WTC11 (cell line): ENCODE data around the gene DDOST. TPM values are rescaled to one million over a fixed set of nuclear protein-coding genes. Genes with fewer than 3 reads are reported as not detected.
A peak's percentile ranks its signal among the peaks of the same experiment; 100 is the strongest.

ENCODE experiments used
- ATAC-seq: fragments of 200-7000 bp; cut with Tn5 transposase; 2 replicates; pipeline ENCODE4 v1.10.0; 2021; ENCODE audit warnings: mild to moderate bottlenecking, moderate library complexity
- CTCF ChIA-PET: fragments of 300-600 bp; sonication (Branson Sonifier 250); formaldehyde crosslinking; loops from one replicate; lab custom pipeline; 2021; ENCODE audit warnings: antibody characterized with exemption; lab: Charles Lee
- POLR2A ChIA-PET: fragments of 350-600 bp; sonication (Branson Sonifier 250); formaldehyde crosslinking; loops from one replicate; lab custom pipeline; 2021; ENCODE audit warnings: antibody characterized with exemption; lab: Charles Lee
- DNase-seq: peaks from one replicate; pipeline ENCODE4 v3.0.0; 2021; ENCODE audit warnings: low spot score
- H3K27ac Mint-ChIP-seq: 2 replicates; pipeline ENCODE4 v1.8.0; 2021; ENCODE audit warnings: mixed read lengths
- H3K27me3 Mint-ChIP-seq: 2 replicates; pipeline ENCODE4 v1.8.0; 2021; ENCODE audit warnings: low read depth, mild to moderate bottlenecking, moderate library complexity, mixed read lengths
- H3K36me3 Mint-ChIP-seq: 2 replicates; pipeline ENCODE4 v1.8.0; 2021; ENCODE audit warnings: mixed read lengths
- H3K4me1 Mint-ChIP-seq: 2 replicates; pipeline ENCODE4 v1.8.0; 2022; ENCODE audit warnings: mixed read lengths
- H3K4me3 Mint-ChIP-seq: 2 replicates; pipeline ENCODE4 v1.8.0; 2021; ENCODE audit warnings: mild to moderate bottlenecking, moderate library complexity, mixed read lengths
- H3K9me3 Mint-ChIP-seq: 2 replicates; pipeline ENCODE4 v1.8.0; 2021; ENCODE audit warnings: mixed read lengths
- EMX1 ChIP-seq: fragments of 250-450 bp; sonication (Bioruptor Pico); IDR thresholded peaks from 2 replicates; pipeline ENCODE4 v1.8.0; 2021; ENCODE audit warnings: mild to moderate bottlenecking
- FOXP4 ChIP-seq: sonication (generic); formaldehyde crosslinking; IDR thresholded peaks from 2 replicates; pipeline ENCODE4 v1.8.0; 2022; ENCODE audit warnings: mild to moderate bottlenecking, missing genetic modification reagents
- IRF2 ChIP-seq: sonication (generic); formaldehyde crosslinking; IDR thresholded peaks from 2 replicates; pipeline ENCODE4 v1.8.0; 2022; ENCODE audit warnings: low read depth, missing genetic modification reagents, borderline replicate concordance
- JAZF1 ChIP-seq: fragments of 250-450 bp; sonication (Bioruptor Pico); IDR thresholded peaks from 2 replicates; pipeline ENCODE4 v1.9.0; 2021; ENCODE audit warnings: moderate library complexity, mild to moderate bottlenecking, inconsistent platforms
- JUN ChIP-seq: sonication (generic); formaldehyde crosslinking; IDR thresholded peaks from 2 replicates; pipeline ENCODE4 v1.8.0; 2023; ENCODE audit warnings: mild to moderate bottlenecking, missing genetic modification reagents
- MXD4 ChIP-seq: fragments of 250-450 bp; sonication (Bioruptor Pico); IDR thresholded peaks from 2 replicates; pipeline ENCODE4 v1.8.0; 2021; ENCODE audit warnings: mild to moderate bottlenecking, moderate library complexity, borderline replicate concordance
- NFATC4 ChIP-seq: fragments of 250-450 bp; sonication (Bioruptor Pico); IDR thresholded peaks from 2 replicates; pipeline ENCODE4 v1.9.0; 2021; ENCODE audit warnings: mild to moderate bottlenecking
- NFYB ChIP-seq: sonication (generic); formaldehyde crosslinking; conservative IDR thresholded peaks from 2 replicates; pipeline ENCODE4 v1.8.0; 2022; ENCODE audit warnings: low read depth, missing genetic modification reagents
- NR2C2 ChIP-seq: sonication (generic); formaldehyde crosslinking; IDR thresholded peaks from 2 replicates; pipeline ENCODE4 v1.8.0; 2022; ENCODE audit warnings: mild to moderate bottlenecking, missing genetic modification reagents
- OVOL2 ChIP-seq: fragments of 250-450 bp; sonication (Bioruptor Pico); IDR thresholded peaks from 2 replicates; pipeline ENCODE4 v1.9.0; 2021; ENCODE audit warnings: mild to moderate bottlenecking, borderline replicate concordance
- RELA ChIP-seq: sonication (generic); formaldehyde crosslinking; IDR thresholded peaks from 2 replicates; pipeline ENCODE4 v1.8.1; 2022; ENCODE audit warnings: missing genetic modification reagents, mild to moderate bottlenecking, borderline replicate concordance
- SMAD4 ChIP-seq: sonication (generic); formaldehyde crosslinking; IDR thresholded peaks from 2 replicates; pipeline ENCODE4 v1.8.0; 2022; ENCODE audit warnings: mild to moderate bottlenecking, missing genetic modification reagents
- TCF7 ChIP-seq: sonication (generic); formaldehyde crosslinking; IDR thresholded peaks from 2 replicates; pipeline ENCODE4 v1.8.0; 2022; ENCODE audit warnings: mild to moderate bottlenecking, low read depth, missing genetic modification reagents, moderate library complexity
- TEAD1 ChIP-seq: sonication (generic); formaldehyde crosslinking; IDR thresholded peaks from 2 replicates; pipeline ENCODE4 v1.8.0; 2022; ENCODE audit warnings: mild to moderate bottlenecking, missing genetic modification reagents
- TEAD4 ChIP-seq: sonication (generic); formaldehyde crosslinking; IDR thresholded peaks from 2 replicates; pipeline ENCODE4 v1.8.0; 2022; ENCODE audit warnings: mild to moderate bottlenecking, missing genetic modification reagents
- ZBTB43 ChIP-seq: sonication (generic); formaldehyde crosslinking; IDR thresholded peaks from 2 replicates; pipeline ENCODE4 v1.8.1; 2023; ENCODE audit warnings: mild to moderate bottlenecking, missing genetic modification reagents
- ZMAT4 ChIP-seq: fragments of 250-450 bp; sonication (Bioruptor Pico); IDR thresholded peaks from 2 replicates; pipeline ENCODE4 v1.9.0; 2021; ENCODE audit warnings: mild to moderate bottlenecking
- ZNF121 ChIP-seq: sonication (generic); formaldehyde crosslinking; IDR thresholded peaks from 2 replicates; pipeline ENCODE4 v1.8.0; 2023; ENCODE audit warnings: missing genetic modification reagents
- total RNA-seq: library from RNA; stranded (reverse); gene quantifications from 3 replicates; pipeline ENCODE4 v1.2.3, GENCODE V29; 2021
- TF ChIP-seq, protein P1 (sequence below): fragments of 250-450 bp; sonication (Bioruptor Pico); IDR thresholded peaks from 2 replicates; pipeline ENCODE4 v2.1.2; 2022; ENCODE audit warnings: mild to moderate bottlenecking, moderate library complexity
- TF ChIP-seq, protein P2 (sequence below): fragments of 250-450 bp; sonication (Bioruptor Pico); conservative IDR thresholded peaks from 2 replicates; pipeline ENCODE4 v1.9.0; 2021; ENCODE audit warnings: mild to moderate bottlenecking
- TF ChIP-seq, protein P3 (sequence below): sonication (generic); formaldehyde crosslinking; IDR thresholded peaks from 2 replicates; pipeline ENCODE4 v1.8.0; 2023; ENCODE audit warnings: missing genetic modification reagents
- TF ChIP-seq, protein P4 (sequence below): sonication (generic); formaldehyde crosslinking; IDR thresholded peaks from 2 replicates; pipeline ENCODE4 v1.8.0; 2023; ENCODE audit warnings: mild to moderate bottlenecking, missing genetic modification reagents

Gene DDOST
- total RNA-seq, 1 experiment from 2014 or later: 300 TPM

- TF ChIP-seq, protein P1, sequence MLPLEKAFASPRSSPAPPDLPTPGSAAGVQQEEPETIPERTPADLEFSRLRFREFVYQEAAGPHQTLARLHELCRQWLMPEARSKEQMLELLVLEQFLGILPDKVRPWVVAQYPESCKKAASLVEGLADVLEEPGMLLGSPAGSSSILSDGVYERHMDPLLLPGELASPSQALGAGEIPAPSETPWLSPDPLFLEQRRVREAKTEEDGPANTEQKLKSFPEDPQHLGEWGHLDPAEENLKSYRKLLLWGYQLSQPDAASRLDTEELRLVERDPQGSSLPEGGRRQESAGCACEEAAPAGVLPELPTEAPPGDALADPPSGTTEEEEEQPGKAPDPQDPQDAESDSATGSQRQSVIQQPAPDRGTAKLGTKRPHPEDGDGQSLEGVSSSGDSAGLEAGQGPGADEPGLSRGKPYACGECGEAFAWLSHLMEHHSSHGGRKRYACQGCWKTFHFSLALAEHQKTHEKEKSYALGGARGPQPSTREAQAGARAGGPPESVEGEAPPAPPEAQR: no peak
- TF ChIP-seq, protein P2, sequence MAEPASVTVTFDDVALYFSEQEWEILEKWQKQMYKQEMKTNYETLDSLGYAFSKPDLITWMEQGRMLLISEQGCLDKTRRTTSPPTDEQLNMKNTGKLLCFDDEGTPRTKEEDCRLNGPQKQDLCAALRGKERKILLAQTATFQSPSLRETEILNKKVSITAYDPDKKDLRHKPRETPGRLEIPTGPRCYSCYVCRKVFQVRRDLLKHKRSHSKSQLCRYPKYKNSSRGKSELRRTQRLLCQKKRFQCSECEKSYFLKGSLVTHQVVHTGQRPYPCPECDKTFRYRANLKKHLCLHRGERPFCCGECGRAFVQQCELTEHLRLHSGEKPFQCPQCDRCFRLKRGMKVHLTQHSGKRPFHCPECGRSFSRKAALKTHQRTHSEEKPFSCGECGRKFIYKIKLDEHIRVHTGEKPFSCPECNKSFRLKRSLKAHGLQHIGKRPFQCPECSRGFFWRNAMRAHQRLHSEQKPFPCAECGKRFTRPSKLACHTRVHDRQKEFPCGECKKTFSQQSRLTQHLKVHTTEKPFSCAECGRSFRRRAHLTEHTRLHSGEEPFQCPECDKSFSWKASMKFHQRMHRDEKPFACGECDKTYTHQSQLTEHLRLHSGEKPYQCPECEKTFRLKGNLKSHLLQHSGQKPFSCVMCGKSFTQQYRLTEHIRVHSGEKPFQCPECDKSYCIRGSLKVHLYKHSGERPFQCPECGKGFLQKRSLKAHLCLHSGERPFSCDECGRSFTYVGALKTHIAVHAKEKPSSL (CRISPR knock-in tag): no peak
- TF ChIP-seq TEAD1 (CRISPR knock-in tag) (no peak), EMX1 (CRISPR knock-in tag) (no peak), OVOL2 (CRISPR knock-in tag) (no peak), RELA (CRISPR knock-in tag) (no peak), NFYB (CRISPR knock-in tag) (no peak)
Measured at GRCh38 chr1:20634065-20634593, 27.0 kb downstream of the DDOST start (continued).

GRCh38 chr1:20633190-20634064 lies 27.7 kb downstream of the DDOST start, which contains the start of gene PINK1:
Gene PINK1 (plus strand): TSS chr1:20633458. CDS start chr1:20633549, 91 bp downstream.
- ATAC-seq (peak; percentile 89), DNase-seq (peak; percentile 90)
- Mint-ChIP-seq H3K4me3 (peak within 1 kb of the TSS; percentile 93), H3K36me3 (peaks cover 14% of the 10 kb centered on the region), H3K27ac (peak within 1 kb of the TSS; percentile 98), H3K9me3 (peaks cover 13% of the 10 kb centered on the region), H3K27me3 (peaks cover 15% of the 10 kb centered on the region), H3K4me1 (peaks cover 13% of the 10 kb centered on the region)
- ChIA-PET POLR2A (interaction anchor here (0.5 to 1.6 kb wide), 8 partner anchors 17 to 153 kb away, joined by 3 to 9 read pairs (median 4); partner anchors contain the start of genes FAM43B and HP1BP3), CTCF (interaction anchor here (0.5 to 3.3 kb wide), 57 partner anchors 8 to 1953 kb away, joined by 3 to 153 read pairs (median 4); partner anchors contain the start of genes CDA, DDOST and KIF17)
- TF ChIP-seq TEAD4 (CRISPR knock-in tag) (no peak), NFATC4 (CRISPR knock-in tag) (no peak), MXD4 (CRISPR knock-in tag) (no peak), ZNF121 (CRISPR knock-in tag) (no peak), FOXP4 (peak; percentile 59; the same call in 1 of the 2 replicates), ZBTB43 (CRISPR knock-in tag) (no peak; the same call in 1 of the 2 replicates), JUN (CRISPR knock-in tag) (0 out of 2 replicates have a peak, but pooled peaks have one; percentile 44), SMAD4 (CRISPR knock-in tag) (no peak), NR2C2 (CRISPR knock-in tag) (no peak), ZMAT4 (CRISPR knock-in tag) (no peak), TCF7 (CRISPR knock-in tag) (no peak), IRF2 (no peak), JAZF1 (no peak)
- TF ChIP-seq, protein P3, sequence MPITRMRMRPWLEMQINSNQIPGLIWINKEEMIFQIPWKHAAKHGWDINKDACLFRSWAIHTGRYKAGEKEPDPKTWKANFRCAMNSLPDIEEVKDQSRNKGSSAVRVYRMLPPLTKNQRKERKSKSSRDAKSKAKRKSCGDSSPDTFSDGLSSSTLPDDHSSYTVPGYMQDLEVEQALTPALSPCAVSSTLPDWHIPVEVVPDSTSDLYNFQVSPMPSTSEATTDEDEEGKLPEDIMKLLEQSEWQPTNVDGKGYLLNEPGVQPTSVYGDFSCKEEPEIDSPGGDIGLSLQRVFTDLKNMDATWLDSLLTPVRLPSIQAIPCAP: no peak
- TF ChIP-seq, protein P4, sequence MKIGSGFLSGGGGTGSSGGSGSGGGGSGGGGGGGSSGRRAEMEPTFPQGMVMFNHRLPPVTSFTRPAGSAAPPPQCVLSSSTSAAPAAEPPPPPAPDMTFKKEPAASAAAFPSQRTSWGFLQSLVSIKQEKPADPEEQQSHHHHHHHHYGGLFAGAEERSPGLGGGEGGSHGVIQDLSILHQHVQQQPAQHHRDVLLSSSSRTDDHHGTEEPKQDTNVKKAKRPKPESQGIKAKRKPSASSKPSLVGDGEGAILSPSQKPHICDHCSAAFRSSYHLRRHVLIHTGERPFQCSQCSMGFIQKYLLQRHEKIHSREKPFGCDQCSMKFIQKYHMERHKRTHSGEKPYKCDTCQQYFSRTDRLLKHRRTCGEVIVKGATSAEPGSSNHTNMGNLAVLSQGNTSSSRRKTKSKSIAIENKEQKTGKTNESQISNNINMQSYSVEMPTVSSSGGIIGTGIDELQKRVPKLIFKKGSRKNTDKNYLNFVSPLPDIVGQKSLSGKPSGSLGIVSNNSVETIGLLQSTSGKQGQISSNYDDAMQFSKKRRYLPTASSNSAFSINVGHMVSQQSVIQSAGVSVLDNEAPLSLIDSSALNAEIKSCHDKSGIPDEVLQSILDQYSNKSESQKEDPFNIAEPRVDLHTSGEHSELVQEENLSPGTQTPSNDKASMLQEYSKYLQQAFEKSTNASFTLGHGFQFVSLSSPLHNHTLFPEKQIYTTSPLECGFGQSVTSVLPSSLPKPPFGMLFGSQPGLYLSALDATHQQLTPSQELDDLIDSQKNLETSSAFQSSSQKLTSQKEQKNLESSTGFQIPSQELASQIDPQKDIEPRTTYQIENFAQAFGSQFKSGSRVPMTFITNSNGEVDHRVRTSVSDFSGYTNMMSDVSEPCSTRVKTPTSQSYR (CRISPR knock-in tag): no peak
